BJ (cell line): ENCODE results near the gene DEPDC4. TPM values are rescaled to one million over a fixed set of nuclear protein-coding genes. Genes with fewer than 3 reads are reported as not detected.
A peak's percentile ranks its signal among the peaks of the same experiment; 100 is the strongest.
"Not testable (repeated sequence)": the region's sequence is repeated elsewhere in the genome, so short reads cannot be mapped to it uniquely, and the experiment has no call there.

Source experiments
- CTCF ChIA-PET: fragments of 350-600 bp; formaldehyde crosslinking; extraction: SDS; loops from one replicate; lab custom pipeline; 2021; ENCODE audit warnings: antibody characterized with exemption, inconsistent platforms; lab: Yijun Ruan, JAX
- POLR2A ChIA-PET: fragments of 300-600 bp; sonication (Branson Sonifier 250); formaldehyde crosslinking; extraction: SDS; loops from one replicate; lab custom pipeline; 2021; ENCODE audit warnings: antibody characterized with exemption; lab: Charles Lee
- DNase-seq: peaks from one replicate; pipeline ENCODE4 v3.0.0-alpha.2; 2011; ENCODE audit warnings: low read depth
- H3K27me3 ChIP-seq: 2 replicates; pipeline ENCODE4 v1.6.0; 2011; ENCODE audit warnings: low read length; ENCODE audit not compliant: control insufficient read depth, insufficient read depth
- H3K36me3 ChIP-seq: 2 replicates; pipeline ENCODE4 v1.5.1; 2011; ENCODE audit warnings: low read length; ENCODE audit not compliant: control insufficient read depth, insufficient read depth
- H3K4me3 ChIP-seq: 2 replicates; pipeline ENCODE4 v1.5.1; 2011; ENCODE audit warnings: low read depth, mild to moderate bottlenecking, control low read depth, low read length
- polyA minus RNA-seq: library from RNA; depleted of rRNA, polyadenylated mRNA; stranded (reverse); fragments of >200 nt; gene quantifications from 2 replicates; pipeline ENCODE4 v1.2.3, GENCODE V29; 2011; rRNA and poly(A)+ RNA removed
- polyA plus RNA-seq: library from polyadenylated mRNA; depleted of rRNA; stranded (reverse); fragments of >200 nt; gene quantifications from 2 replicates; pipeline ENCODE4 v1.2.3, GENCODE V29; 2011; rRNA removed
- TF ChIP-seq, protein P1 (sequence below): IDR thresholded peaks from 2 replicates; pipeline ENCODE4 v1.5.1; 2011; ENCODE audit warnings: low read depth, mild to moderate bottlenecking, control low read depth, inconsistent platforms, low read length, moderate library complexity; ENCODE audit not compliant: insufficient read depth

The DEPDC4 gene
- polyA plus RNA-seq: 0.28 and 0.43 TPM in 2 replicates
- 0.19 and 0.31 TPM in 2 replicates for polyA minus RNA-seq

GRCh38 chr12:100266835-100267602, at the start of gene DEPDC4, which contains the start of gene SCYL2:
TSS of gene DEPDC4 (minus strand) at chr12:100267079. CDS start at chr12:100267076, 3 bp downstream.
TSS of gene SCYL2 (plus strand) at chr12:100267177. CDS start at chr12:100282971, 15,794 bp downstream.
- TF ChIP-seq, protein P1, sequence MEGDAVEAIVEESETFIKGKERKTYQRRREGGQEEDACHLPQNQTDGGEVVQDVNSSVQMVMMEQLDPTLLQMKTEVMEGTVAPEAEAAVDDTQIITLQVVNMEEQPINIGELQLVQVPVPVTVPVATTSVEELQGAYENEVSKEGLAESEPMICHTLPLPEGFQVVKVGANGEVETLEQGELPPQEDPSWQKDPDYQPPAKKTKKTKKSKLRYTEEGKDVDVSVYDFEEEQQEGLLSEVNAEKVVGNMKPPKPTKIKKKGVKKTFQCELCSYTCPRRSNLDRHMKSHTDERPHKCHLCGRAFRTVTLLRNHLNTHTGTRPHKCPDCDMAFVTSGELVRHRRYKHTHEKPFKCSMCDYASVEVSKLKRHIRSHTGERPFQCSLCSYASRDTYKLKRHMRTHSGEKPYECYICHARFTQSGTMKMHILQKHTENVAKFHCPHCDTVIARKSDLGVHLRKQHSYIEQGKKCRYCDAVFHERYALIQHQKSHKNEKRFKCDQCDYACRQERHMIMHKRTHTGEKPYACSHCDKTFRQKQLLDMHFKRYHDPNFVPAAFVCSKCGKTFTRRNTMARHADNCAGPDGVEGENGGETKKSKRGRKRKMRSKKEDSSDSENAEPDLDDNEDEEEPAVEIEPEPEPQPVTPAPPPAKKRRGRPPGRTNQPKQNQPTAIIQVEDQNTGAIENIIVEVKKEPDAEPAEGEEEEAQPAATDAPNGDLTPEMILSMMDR: 0 out of 2 replicates have a peak, but pooled peaks have one; percentile 9
- DNase-seq: peak; percentile 88
- ChIA-PET CTCF (interaction anchor here (0.7 to 1.1 kb wide), 3 partner anchors 13 to 145 kb away, joined by 3 to 5 read pairs (median 3); no protein-coding TSS in a partner anchor), POLR2A (interaction anchor here (0.5 to 0.7 kb wide), 3 partner anchors 55 to 852 kb away, joined by 3 to 11 read pairs (median 10); no protein-coding TSS in a partner anchor)
- Histone ChIP-seq H3K4me3 (peak within 1 kb of the TSS; percentile 49), H3K36me3 (no peaks in the 10 kb centered on the region), H3K27me3 (no peaks in the 10 kb centered on the region)

DNA sequence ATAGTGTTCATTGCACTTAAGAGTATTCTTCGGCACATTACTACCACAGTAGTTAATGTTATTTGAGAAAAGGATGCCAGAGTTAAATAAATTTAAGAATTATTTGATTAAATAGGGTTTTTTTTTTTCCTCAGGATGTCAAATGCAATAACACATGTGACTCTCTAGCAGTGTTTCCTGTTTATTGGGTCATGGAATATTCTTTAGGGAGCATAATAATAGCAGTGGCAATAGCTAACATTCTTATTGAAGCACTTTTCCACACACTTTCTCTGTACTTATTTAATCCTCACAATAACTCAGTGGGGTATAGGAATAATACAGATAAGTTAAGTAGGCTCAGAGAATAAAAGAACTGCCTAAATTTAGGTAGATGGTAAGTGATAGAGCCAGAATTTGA, 44.4 kb upstream of the DEPDC4 start:
- H3K4me3 ChIP-seq: no peak overlapping the region
- H3K36me3 ChIP-seq: 0 out of 2 replicates have a peak, but pooled peaks cover 1% of the 10 kb centered on the region
- H3K27me3 ChIP-seq: no peaks in the 10 kb centered on the region
- ChIA-PET CTCF (no interaction called here), POLR2A (no interaction called here)
- DNase-seq: no peak
- TF ChIP-seq, protein P1: no peak

- H3K36me3 ChIP-seq, CTCF ChIA-PET, POLR2A ChIA-PET, H3K4me3 ChIP-seq, H3K27me3 ChIP-seq, DNase-seq: not testable (repeated sequence)
These were observed 41.3 kb upstream of the DEPDC4 start for GRCh38 chr12:100308138-100308537.

DNA sequence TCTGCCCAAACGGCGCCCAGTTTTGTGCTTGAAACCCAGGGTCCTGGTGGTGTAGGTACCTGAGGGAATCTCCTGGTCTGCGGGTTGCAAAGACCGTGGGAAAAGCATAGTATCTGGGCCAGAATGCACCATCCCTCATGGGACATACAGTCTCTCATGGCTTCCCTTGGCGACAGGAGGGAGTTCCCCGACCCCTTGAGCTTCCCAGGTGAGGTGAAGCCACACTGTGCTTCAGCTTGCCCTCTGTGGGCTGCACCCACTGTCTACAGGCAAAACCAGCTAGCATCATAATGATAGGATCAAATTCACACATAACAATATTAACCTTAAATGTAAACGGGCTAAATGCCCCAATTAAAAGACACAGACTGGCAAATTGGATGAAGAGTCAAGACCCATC, 37.5 kb upstream of the DEPDC4 start:
- H3K27me3 ChIP-seq, POLR2A ChIA-PET, H3K36me3 ChIP-seq, DNase-seq, H3K4me3 ChIP-seq: not testable (repeated sequence)
- CTCF ChIA-PET: interaction anchor here (1.0 kb wide), 1 partner anchor 12 kb away, joined by 3 read pairs; no protein-coding TSS in a partner anchor

DNA sequence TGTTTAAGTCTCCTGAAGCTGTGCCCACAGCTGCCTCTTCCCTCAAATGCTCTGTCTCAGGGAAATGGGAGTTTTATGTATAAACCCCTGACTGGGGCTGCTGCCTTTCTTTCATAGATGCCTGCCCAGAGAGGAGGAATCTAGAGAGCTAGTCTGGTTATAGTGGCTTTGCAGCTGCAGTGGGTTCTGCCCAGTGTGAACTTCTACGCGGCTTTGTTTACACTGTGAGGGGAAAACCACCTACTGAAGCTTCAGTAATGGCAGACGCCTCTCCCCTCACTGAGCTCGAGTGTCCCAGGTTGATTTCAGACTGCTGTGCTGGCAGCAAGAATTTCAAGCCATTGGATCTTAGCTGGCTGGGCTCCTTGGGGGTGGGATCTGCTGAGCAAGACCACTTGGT, 37.0 kb upstream of the DEPDC4 start:
- H3K4me3 ChIP-seq: no peak overlapping the region
- no peak for DNase-seq
- peaks cover 9% of the 10 kb centered on the region for H3K36me3 ChIP-seq
- TF ChIP-seq, protein P1: no peak
- no peaks in the 10 kb centered on the region for H3K27me3 ChIP-seq
- ChIA-PET POLR2A (no interaction called here), CTCF (no interaction called here)

GRCh38 chr12:100302081-100302480, 35.2 kb upstream of the DEPDC4 start:
- Histone ChIP-seq H3K4me3 (no peak overlapping the region), H3K36me3 (peaks cover 9% of the 10 kb centered on the region), H3K27me3 (no peaks in the 10 kb centered on the region)
- ChIA-PET CTCF (no interaction called here), POLR2A (no interaction called here)
- no peak for DNase-seq
- TF ChIP-seq, protein P1: no peak
